ENCODE measurements around the gene UNC5B. TPM values are rescaled to one million over a fixed set of nuclear protein-coding genes. Genes with fewer than 3 reads are reported as not detected.

UNC5B gene
- total RNA-seq, 1 experiment from 2014 or later, result 0.71 TPM

GRCh38 chr10:71302451-71302850, 90.1 kb downstream of the UNC5B start:
- no peaks in the 10 kb centered on the region for H3K4me1 ChIP-seq (replicated peaks)
- H3K36me3 ChIP-seq, result no peaks in the 10 kb centered on the region
- no peak for DNase-seq (ENCODE audit: low read depth in 1 of 2, low spot score in 2 of 2)
- H3K27ac ChIP-seq, result no peak overlapping the region
- H3K4me3 ChIP-seq, result no peak overlapping the region
- H3K27me3 ChIP-seq (replicated peaks), result no peaks in the 10 kb centered on the region
- H3K9me3 ChIP-seq (replicated peaks), result no peaks in the 10 kb centered on the region

GRCh38 chr10:71302874-71303568, 90.7 kb downstream of the UNC5B start:
- H3K36me3 ChIP-seq, result no peaks in the 10 kb centered on the region
- DNase-seq (ENCODE audit: low read depth in 1 of 2, low spot score in 2 of 2), result peak in 1 of 2 experiments; percentile 25
- H3K9me3 ChIP-seq (replicated peaks), result no peaks in the 10 kb centered on the region
- H3K27me3 ChIP-seq (replicated peaks), result no peaks in the 10 kb centered on the region
- no peak overlapping the region for H3K4me3 ChIP-seq
- no peak overlapping the region for H3K27ac ChIP-seq
- no peaks in the 10 kb centered on the region for H3K4me1 ChIP-seq (replicated peaks)

GRCh38 chr10:71303569-71303907, 91.2 kb downstream of the UNC5B start:
- Histone ChIP-seq H3K4me1 (replicated peaks) (no peaks in the 10 kb centered on the region), H3K36me3 (no peaks in the 10 kb centered on the region), H3K27me3 (replicated peaks) (no peaks in the 10 kb centered on the region), H3K9me3 (replicated peaks) (no peaks in the 10 kb centered on the region), H3K27ac (no peak overlapping the region), H3K4me3 (no peak overlapping the region)
- DNase-seq (ENCODE audit: low read depth in 1 of 2, low spot score in 2 of 2), result no peak

- no peak for DNase-seq (ENCODE audit: low read depth in 1 of 2, low spot score in 2 of 2)
- Histone ChIP-seq H3K36me3 (no peaks in the 10 kb centered on the region), H3K4me3 (no peak overlapping the region), H3K27me3 (replicated peaks) (no peaks in the 10 kb centered on the region), H3K27ac (no peak overlapping the region), H3K9me3 (replicated peaks) (no peaks in the 10 kb centered on the region), H3K4me1 (replicated peaks) (no peaks in the 10 kb centered on the region)
Measured at GRCh38 chr10:71304914-71305313, 92.5 kb downstream of the UNC5B start.

GRCh38 chr10:71306979-71307378, 94.6 kb downstream of the UNC5B start:
- Histone ChIP-seq H3K4me3 (no peak overlapping the region), H3K4me1 (replicated peaks) (no peaks in the 10 kb centered on the region), H3K36me3 (no peaks in the 10 kb centered on the region), H3K27ac (no peak overlapping the region), H3K9me3 (replicated peaks) (no peaks in the 10 kb centered on the region), H3K27me3 (replicated peaks) (peaks cover 8% of the 10 kb centered on the region; the same call in 1 of the 2 replicates)
- DNase-seq (ENCODE audit: low read depth in 1 of 2, low spot score in 2 of 2), result no peak

- no peaks in the 10 kb centered on the region for H3K36me3 ChIP-seq
- DNase-seq (ENCODE audit: low read depth in 1 of 2, low spot score in 2 of 2), result no peak
- no peak overlapping the region for H3K27ac ChIP-seq
- peaks cover 8% of the 10 kb centered on the region; the same call in 1 of the 2 replicates for H3K27me3 ChIP-seq (replicated peaks)
- no peaks in the 10 kb centered on the region for H3K9me3 ChIP-seq (replicated peaks)
- no peaks in the 10 kb centered on the region for H3K4me1 ChIP-seq (replicated peaks)
- H3K4me3 ChIP-seq, result no peak overlapping the region
Measured at GRCh38 chr10:71307469-71308085, 95.2 kb downstream of the UNC5B start.

- Histone ChIP-seq H3K27me3 (replicated peaks) (peaks cover 8% of the 10 kb centered on the region; the same call in 1 of the 2 replicates), H3K9me3 (replicated peaks) (no peaks in the 10 kb centered on the region), H3K27ac (no peak overlapping the region), H3K36me3 (no peaks in the 10 kb centered on the region), H3K4me3 (no peak overlapping the region), H3K4me1 (replicated peaks) (no peaks in the 10 kb centered on the region)
- DNase-seq (ENCODE audit: low read depth in 1 of 2, low spot score in 2 of 2), result no peak
Measured at GRCh38 chr10:71308244-71308643, 95.9 kb downstream of the UNC5B start.

GRCh38 chr10:71308985-71309384, 96.6 kb downstream of the UNC5B start:
- Histone ChIP-seq H3K9me3 (replicated peaks) (no peaks in the 10 kb centered on the region), H3K27me3 (replicated peaks) (peaks cover 8% of the 10 kb centered on the region; the same call in 1 of the 2 replicates), H3K4me1 (replicated peaks) (no peaks in the 10 kb centered on the region), H3K4me3 (no peak overlapping the region), H3K36me3 (no peaks in the 10 kb centered on the region), H3K27ac (no peak overlapping the region)
- no peak for DNase-seq (ENCODE audit: low read depth in 1 of 2, low spot score in 2 of 2)

GRCh38 chr10:71309919-71310318, 97.5 kb downstream of the UNC5B start:
- no peaks in the 10 kb centered on the region for H3K36me3 ChIP-seq
- H3K27ac ChIP-seq, result no peak overlapping the region
- no peak overlapping the region for H3K4me3 ChIP-seq
- H3K27me3 ChIP-seq (replicated peaks), result peaks cover 8% of the 10 kb centered on the region; the same call in 1 of the 2 replicates
- DNase-seq (ENCODE audit: low read depth in 1 of 2, low spot score in 2 of 2), result no peak
- H3K9me3 ChIP-seq (replicated peaks), result no peaks in the 10 kb centered on the region
- H3K4me1 ChIP-seq (replicated peaks), result no peaks in the 10 kb centered on the region

- no peak for DNase-seq (ENCODE audit: low read depth in 1 of 2, low spot score in 2 of 2)
- no peaks in the 10 kb centered on the region for H3K36me3 ChIP-seq
- no peaks in the 10 kb centered on the region for H3K4me1 ChIP-seq (replicated peaks)
- no peak overlapping the region for H3K27ac ChIP-seq
- no peaks in the 10 kb centered on the region for H3K9me3 ChIP-seq (replicated peaks)
- H3K4me3 ChIP-seq, result no peak overlapping the region
- H3K27me3 ChIP-seq (replicated peaks), result peaks cover 8% of the 10 kb centered on the region; the same call in 1 of the 2 replicates
Measured at GRCh38 chr10:71312220-71312619, 99.8 kb downstream of the UNC5B start.

- H3K36me3 ChIP-seq, result no peaks in the 10 kb centered on the region
- no peak overlapping the region for H3K27ac ChIP-seq
- no peak for DNase-seq (ENCODE audit: low read depth in 1 of 2, low spot score in 2 of 2)
- H3K4me3 ChIP-seq, result no peak overlapping the region
- no peaks in the 10 kb centered on the region for H3K9me3 ChIP-seq (replicated peaks)
- H3K4me1 ChIP-seq (replicated peaks), result no peaks in the 10 kb centered on the region
- peaks cover 8% of the 10 kb centered on the region; the same call in 1 of the 2 replicates for H3K27me3 ChIP-seq (replicated peaks)
Measured at GRCh38 chr10:71312811-71313789, 100.7 kb downstream of the UNC5B start.

- Histone ChIP-seq H3K4me3 (no peak overlapping the region), H3K4me1 (replicated peaks) (no peaks in the 10 kb centered on the region), H3K27ac (no peak overlapping the region), H3K27me3 (replicated peaks) (peaks cover 8% of the 10 kb centered on the region; the same call in 1 of the 2 replicates), H3K36me3 (no peaks in the 10 kb centered on the region), H3K9me3 (replicated peaks) (no peaks in the 10 kb centered on the region)
- DNase-seq (ENCODE audit: low read depth in 1 of 2, low spot score in 2 of 2), result no peak
Measured at GRCh38 chr10:71314028-71314693, 101.8 kb downstream of the UNC5B start.

GRCh38 chr10:71314694-71315225, 102.4 kb downstream of the UNC5B start:
- H3K27me3 ChIP-seq (replicated peaks), result peaks cover 8% of the 10 kb centered on the region; the same call in 1 of the 2 replicates
- peaks cover 2% of the 10 kb centered on the region for H3K4me1 ChIP-seq (replicated peaks)
- H3K36me3 ChIP-seq, result no peaks in the 10 kb centered on the region
- H3K9me3 ChIP-seq (replicated peaks), result no peaks in the 10 kb centered on the region
- no peak overlapping the region for H3K4me3 ChIP-seq
- no peak for DNase-seq (ENCODE audit: low read depth in 1 of 2, low spot score in 2 of 2)
- H3K27ac ChIP-seq, result no peak overlapping the region
